NAMALWA (cell line): ENCODE results near the gene P2RY11.

Source experiments
- DNase-seq: peaks from one replicate; pipeline ENCODE4 v3.0.0-alpha.2; 2015; ENCODE audit warnings: low spot score

P2RY11 gene

DNA sequence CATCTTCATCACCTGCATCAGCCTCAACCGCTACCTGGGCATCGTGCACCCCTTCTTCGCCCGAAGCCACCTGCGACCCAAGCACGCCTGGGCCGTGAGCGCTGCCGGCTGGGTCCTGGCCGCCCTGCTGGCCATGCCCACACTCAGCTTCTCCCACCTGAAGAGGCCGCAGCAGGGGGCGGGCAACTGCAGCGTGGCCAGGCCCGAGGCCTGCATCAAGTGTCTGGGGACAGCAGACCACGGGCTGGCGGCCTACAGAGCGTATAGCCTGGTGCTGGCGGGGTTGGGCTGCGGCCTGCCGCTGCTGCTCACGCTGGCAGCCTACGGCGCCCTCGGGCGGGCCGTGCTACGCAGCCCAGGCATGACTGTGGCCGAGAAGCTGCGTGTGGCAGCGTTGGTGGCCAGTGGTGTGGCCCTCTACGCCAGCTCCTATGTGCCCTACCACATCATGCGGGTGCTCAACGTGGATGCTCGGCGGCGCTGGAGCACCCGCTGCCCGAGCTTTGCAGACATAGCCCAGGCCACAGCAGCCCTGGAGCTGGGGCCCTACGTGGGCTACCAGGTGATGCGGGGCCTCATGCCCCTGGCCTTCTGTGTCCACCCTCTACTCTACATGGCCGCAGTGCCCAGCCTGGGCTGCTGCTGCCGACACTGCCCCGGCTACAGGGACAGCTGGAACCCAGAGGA, 2.6 kb downstream of the P2RY11 start:
- no peak for DNase-seq

GRCh38 chr19:10114651-10115391, 3.3 kb downstream of the P2RY11 start:
- DNase-seq = no peak

DNA sequence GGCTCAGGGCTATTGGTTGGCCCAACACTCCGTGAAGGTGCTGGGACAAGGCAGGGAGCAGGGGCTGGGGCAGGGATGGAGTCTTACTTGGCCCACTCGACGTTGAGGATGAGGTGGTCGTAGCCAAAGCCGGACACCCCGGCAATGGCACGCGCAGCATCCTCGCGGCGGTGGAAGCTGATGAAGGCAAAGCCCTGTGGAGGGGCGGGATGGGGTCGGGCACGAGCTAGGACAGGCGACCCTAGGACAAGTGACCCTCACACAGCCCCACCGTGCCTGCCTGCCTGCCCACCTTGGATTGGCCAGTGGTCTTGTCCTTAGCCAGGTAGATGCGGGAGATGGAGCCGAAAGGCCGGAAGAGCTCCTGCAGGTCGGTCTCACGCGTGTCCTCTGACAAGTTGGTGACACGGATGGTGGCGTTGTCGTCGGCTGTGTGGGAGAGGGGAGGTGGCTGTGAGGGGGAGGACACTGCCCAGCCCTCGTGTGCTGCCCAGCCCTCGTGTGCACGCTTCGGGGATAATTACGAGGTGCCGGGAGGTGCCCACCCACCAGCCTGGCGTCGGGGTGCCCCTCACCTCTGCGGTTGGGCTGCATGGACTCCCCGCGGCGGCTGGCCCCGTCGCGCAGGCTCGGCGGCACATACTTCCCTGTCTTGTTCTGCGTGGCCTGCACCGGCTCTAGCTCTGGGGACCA, 4.0 kb downstream of the P2RY11 start:
- no peak for DNase-seq

DNA sequence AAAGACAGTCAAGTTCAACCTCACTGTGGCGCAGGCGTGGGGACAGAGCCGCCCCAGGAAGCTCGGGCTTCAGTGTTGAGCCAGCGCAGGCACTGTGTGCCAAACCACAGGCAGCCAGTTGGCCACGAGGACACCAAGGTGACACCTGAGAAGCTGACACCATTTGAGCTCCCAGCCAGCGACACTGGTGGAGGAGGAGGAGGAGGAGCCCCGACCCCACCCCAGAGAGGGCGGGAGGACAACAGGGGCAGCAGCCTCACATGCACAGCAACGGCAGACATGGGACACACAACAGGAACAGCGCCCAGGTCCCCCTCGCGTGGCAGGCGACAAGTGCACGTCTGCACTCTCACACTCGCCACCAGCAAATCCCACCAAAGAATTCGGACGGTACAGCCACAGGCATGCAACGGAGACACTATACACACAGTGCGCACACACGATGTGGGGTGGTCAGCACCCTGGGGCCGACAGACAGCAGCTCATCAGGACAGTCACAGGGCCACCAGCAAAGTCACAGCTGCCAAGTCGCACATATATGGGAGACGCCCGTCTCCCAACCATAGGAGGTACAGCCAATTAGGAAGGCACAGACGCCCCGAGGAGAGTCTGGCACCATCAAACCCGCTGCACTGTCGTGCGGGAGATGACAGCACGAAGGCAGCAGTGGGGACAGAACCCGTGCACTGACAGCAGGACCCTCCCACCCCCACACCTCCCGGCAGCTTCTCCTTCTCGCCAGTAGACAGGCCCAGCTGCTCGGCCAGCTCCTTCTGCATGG, 4.8 kb downstream of the P2RY11 start:
- no peak for DNase-seq

DNA sequence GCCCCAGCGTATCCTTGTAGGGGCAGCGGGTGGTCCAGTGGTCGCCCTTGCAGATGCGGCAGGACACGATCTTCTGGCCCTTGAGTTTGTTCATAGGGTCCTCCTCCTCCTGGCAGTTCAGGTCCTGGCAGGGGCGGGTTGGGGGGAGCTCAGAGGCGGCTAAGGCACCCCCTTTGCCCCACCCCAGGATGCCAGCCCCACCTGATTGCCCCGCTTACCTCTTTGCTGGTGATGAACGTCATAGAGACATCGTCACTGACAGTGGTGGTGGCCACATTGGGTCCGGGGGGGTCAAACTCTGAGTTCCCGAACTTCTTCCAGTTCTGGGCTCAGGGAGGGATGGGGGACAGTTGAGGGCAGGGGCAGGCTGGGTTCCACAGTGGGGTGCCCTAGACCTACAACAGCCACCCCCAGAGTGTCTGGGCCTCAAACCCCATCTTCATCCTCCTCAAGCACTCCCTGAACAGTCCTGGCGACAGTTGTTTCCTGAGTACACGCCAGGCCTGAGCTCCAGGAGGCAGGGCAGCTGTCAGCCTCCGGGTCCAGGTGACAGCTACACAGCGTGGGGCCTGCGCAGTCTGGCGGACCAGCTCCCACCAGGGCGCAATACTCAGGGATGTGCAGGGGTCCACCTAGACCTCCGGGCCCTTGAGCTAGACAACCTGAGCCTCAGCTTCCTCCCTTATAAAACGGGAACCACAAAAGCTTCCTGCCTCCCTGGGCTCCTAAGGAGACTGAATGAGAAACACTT, 5.5 kb downstream of the P2RY11 start:
- DNase-seq = no peak

- DNase-seq = no peak
These were observed 7.5 kb downstream of the P2RY11 start for GRCh38 chr19:10118960-10119359.

GRCh38 chr19:10120538-10121189, 9.2 kb downstream of the P2RY11 start:
- DNase-seq = no peak

GRCh38 chr19:10122045-10122444, 10.6 kb downstream of the P2RY11 start:
- DNase-seq = no peak

GRCh38 chr19:10124429-10124828, 12.9 kb downstream of the P2RY11 start:
- DNase-seq = no peak

GRCh38 chr19:10126213-10126639, 14.7 kb downstream of the P2RY11 start:
- no peak for DNase-seq

DNA sequence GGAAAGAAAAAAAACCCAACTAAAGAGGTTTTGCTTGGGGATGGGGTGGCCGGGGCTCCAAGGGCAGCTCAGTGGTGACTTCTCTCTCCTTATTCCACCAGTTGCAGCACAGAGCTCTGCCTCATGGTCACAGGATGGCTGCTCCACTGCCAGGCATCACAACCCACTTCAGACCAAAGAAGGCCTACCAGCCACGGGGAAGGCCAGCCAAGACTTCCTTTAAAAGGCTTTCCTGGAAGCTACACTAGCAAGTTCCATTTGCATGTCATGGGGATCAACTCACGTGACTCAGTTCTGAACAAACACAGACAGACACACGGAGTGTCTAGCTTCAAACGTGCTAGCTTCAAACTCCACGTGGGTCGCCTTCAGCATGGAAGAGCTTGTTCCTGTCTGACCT, 21.4 kb downstream of the P2RY11 start:
- no peak for DNase-seq

- DNase-seq = no peak
These were observed 22.1 kb downstream of the P2RY11 start for GRCh38 chr19:10133596-10133995.

DNA sequence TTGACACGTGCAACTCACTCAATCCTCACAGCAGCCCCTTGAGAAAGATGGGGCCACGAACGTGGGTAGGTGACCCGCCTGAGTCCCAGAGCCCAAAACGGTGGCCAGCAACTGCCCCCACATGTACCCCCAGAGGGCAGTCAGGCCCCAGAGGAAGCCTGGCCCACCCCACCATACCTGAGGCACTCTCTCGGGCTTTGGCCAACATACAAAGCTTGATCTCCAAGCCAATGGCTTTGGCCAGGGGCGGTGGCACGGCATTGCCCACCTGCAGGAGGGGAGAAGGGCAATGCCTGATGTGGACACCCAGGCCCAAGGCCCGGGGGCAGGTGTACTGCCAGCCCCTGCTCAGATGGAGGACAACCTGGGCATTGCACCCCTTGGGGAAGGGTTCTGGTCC, 22.5 kb downstream of the P2RY11 start:
- DNase-seq = no peak

DNA sequence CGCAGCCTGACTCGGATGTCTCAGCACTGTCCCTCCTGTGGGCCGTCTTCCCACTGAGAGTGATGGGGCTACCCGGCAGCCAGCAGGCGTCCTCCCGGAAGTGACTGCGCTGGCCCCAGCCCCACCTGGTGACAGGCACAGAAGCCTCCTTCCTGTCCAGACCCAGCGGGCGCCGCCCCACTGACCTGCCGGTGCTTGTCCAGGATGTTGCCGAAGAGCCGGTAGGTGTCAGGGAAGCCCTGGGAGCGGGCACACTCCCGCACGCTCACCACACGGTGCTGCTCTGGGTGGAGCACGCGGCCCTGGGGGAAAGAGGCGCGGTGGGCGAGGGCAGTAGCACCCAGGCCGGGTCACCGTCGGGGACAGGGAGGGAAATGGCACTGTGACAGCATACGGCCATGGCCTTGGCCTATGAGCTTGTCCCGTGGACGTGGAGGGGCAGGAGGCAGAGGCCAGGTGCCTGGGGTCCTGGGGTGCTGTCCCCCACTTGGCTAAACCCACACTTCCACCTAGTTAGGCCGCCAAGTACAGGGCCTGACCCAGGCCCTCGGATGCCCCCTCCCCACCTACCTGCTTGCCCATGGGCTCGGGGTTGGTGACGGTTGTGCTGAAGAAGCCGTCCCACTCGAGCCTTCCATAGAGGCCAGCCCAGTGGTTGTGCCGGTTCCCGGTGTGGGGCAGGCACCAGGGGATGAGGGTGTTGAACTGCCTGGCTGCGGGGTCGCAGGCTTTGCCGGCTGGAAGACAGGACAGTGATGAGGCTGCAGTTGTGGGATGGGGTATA, 24.2 kb downstream of the P2RY11 start:
- no peak for DNase-seq

DNA sequence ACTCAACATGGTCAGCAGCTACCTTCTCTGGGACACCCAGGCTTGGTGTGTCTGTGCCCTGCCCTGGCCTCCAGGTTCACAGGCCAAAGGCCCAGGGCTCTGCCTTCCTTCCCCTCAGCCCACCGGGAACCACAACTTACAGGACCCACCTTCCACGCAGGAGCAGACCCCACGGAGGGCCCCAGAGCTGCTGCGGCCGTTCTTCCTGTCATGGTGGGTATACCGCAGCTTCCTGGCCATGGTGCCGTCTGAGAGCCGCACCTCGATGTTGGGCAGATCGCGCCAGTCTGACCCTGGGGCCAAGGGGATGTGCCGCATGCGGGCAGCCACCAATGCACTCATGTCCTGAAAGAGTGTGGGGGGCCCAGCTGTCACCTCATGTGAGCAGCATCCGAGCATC, 25.4 kb downstream of the P2RY11 start:
- no peak for DNase-seq

DNA sequence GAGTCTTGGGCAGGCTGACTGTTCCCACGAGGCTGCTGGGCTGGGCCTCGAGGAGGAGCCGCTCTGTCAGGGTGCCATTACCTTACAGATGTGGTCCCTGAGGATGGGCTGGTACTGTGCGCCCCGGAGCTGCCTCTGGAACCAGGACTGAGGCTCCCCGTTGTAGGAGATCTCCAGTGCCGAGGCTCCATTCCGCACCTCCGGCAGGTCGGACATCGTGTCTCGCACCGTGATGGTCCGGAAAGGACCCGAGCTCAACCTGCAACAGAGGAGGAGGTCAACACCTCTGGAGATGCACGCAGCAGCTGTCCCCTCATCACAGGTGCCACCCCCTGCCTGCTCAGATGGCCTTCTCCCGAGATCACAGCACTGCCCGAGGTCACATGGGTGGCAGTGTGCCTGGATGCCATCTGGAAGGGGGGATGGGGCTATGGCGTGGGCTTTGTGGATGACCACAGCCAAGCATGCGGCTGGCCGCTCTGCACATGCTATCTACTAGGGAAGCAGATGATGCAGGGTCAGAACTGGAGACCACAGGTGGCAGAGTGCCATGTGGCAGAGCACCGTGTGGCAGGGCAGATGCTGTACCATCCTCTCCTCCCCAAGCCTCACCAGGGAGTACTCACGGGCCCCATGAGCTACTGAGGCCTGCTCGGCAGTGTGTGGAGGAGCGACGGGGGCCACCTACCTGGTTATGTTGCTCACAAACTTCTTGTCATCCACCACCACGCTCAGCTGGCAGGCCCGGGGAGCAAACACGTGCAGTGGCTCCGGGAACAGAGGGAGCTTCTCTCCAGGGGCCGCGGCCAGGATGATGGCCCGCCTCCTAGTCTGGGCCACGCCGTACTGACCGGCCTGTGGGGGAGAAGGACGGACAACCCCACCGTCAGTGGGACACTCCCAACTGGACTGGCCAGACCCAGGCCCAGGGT, 26.5 kb downstream of the P2RY11 start:
- DNase-seq = no peak

DNA sequence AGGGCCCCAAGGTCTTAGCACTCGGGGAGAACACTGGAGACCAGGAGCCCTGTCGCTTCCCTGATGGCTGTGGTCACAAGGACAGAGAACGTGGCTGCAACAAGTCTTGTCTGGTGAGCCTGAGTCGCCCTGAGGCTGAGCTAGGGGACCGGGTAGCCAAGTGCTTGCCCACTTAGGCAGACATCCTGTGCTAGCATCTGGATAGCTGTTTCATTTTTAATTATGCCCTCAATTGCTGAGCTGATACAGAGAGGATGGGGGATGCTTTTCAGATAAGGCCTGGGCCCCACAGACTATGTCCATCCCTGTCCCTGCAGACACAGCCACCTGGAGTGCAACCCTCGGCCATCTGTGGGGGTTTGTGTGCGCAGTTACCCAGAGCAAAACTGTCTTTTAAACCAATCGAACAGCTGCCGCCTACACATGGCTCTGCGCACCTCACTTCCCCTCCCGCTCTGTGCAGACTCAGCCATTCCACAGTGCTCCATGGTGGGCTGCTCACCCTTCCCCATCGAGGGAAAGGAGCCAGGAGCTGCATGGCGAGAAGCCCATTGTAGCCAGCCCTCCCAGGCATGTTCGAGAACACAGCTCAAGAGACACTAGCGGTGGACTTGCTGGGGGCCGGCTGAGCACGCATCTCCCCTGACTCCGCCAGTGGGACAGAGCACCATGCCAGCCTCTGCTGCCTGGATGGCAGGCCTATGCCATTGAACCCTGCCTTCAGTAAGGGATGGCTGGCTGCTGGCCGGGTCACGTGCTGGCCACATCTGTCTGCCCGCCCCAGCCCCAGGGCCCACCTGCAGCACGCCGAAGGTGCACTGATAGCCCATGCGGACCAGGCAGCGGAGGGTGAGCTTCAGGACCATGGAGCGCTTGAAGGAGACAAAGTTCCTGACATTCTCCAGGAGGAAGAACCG, 27.6 kb downstream of the P2RY11 start:
- DNase-seq = no peak

GRCh38 chr19:10139952-10140351, 28.5 kb downstream of the P2RY11 start:
- no peak for DNase-seq
